ENCODE results near the gene C4orf54. TPM values are rescaled to one million over a fixed set of nuclear protein-coding genes. Genes with fewer than 3 reads are reported as not detected.

C4orf54 gene
- total and polyA plus RNA-seq, 10 of the 15 experiments (the other 5 are each of a cell fraction or from before 2014, with no cell fraction given) = 0.01 TPM; not detected in 9

DNA sequence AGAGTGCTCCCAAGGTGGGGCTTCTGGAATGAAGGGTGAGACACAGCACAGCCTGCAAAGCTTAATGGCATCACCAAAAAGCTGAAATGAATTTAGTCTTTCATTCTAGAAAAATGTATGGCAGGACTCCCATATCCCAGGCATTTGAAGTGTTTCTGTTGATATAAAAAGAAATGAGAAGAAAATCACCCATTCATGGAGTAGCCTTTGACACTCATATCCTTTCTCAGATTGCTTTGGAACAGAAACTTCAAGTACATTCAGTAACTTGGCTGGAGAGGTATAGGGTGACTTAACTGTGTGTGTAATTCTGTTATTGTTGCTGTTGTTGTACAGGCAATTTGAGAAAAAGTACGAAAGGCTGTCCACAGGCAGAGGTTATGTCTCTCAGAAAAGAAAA, 35.3 kb downstream of the C4orf54 start:
- DNase-seq (ENCODE audit: low read depth, low spot score) (no peak), FAIRE-seq (no peak), ATAC-seq (no peak)
- intact Hi-C loops (cut with micrococcal nuclease; ENCODE audit: unreplicated experiment) = no loop called here
- H3K4me3 ChIP-seq = no peak overlapping the region
- POLR2A ChIA-PET = no interaction called here
- CTCF ChIA-PET = interaction anchor here (0.9 to 1.6 kb wide), 2 partner anchors 20 to 187 kb away, joined by 3 read pairs; no protein-coding TSS in a partner anchor
- H3K9ac ChIP-seq (ENCODE audit: control insufficient read depth, insufficient read depth, low read length) = no peak overlapping the region
- in situ Hi-C loops (cut with MboI) = no loop called here
- SMC1A ChIA-PET (ENCODE audit: uncharacterized antibody, unreplicated experiment) = interaction anchor here (1.0 kb wide), 1 partner anchor 9 kb away, joined by 3 read pairs; no protein-coding TSS in a partner anchor
- H3K9me3 ChIP-seq (replicated peaks; ENCODE audit: control insufficient read depth, insufficient read depth, low read length) = no peaks in the 10 kb centered on the region
- no peaks in the 10 kb centered on the region for H3K27me3 ChIP-seq (replicated peaks in 1 of 2; ENCODE audit: control insufficient read depth in 2 of 2, insufficient read depth in 2 of 2, low read length in 1 of 2)
- H3K27ac ChIP-seq (ENCODE audit: control insufficient read depth, insufficient read depth) = no peak overlapping the region
- no peaks in the 10 kb centered on the region for H3K79me2 ChIP-seq (ENCODE audit: control insufficient read depth, insufficient read depth, low read length)
- 0% methylated on average over 1 of the region's 1 CpG for WGBS (ENCODE audit: insufficient coverage, insufficient replicate concordance, low lambda C conversion rate, missing lambda C conversion rate)
- RAD21 ChIA-PET (ENCODE audit: unreplicated experiment) = no interaction called here
- H2AFZ ChIP-seq (ENCODE audit: control insufficient read depth, low read depth, low read length) = no peak overlapping the region
- TF ChIP-seq TARDBP (IDR thresholded peaks at IDR 0.05; ENCODE audit: borderline replicate concordance) (no peak), RUNX3 (IDR thresholded peaks at IDR 0.05; ENCODE audit: low read length) (no peak), STAT3 (IDR thresholded peaks at IDR 0.05; ENCODE audit: low read depth, low read length) (no peak), CHD2 (IDR thresholded peaks at IDR 0.05; ENCODE audit: borderline replicate concordance, low read depth, low read length) (no peak), CBFB (IDR thresholded peaks at IDR 0.05; ENCODE audit: low read depth) (no peak), KAT2A (conservative IDR thresholded peaks at IDR 0.05; ENCODE audit: control insufficient read depth, low read depth, low read length) (no peak), BCL11A (IDR thresholded peaks at IDR 0.05; ENCODE audit: low read depth, low read length) (no peak), ETV6 (conservative IDR thresholded peaks at IDR 0.05 in 1 of 2, IDR thresholded peaks at IDR 0.05 in 1 of 2; ENCODE audit: borderline replicate concordance in 1 of 2, low read depth in 1 of 2) (no peak)
- TF ChIP-seq, protein P1, sequence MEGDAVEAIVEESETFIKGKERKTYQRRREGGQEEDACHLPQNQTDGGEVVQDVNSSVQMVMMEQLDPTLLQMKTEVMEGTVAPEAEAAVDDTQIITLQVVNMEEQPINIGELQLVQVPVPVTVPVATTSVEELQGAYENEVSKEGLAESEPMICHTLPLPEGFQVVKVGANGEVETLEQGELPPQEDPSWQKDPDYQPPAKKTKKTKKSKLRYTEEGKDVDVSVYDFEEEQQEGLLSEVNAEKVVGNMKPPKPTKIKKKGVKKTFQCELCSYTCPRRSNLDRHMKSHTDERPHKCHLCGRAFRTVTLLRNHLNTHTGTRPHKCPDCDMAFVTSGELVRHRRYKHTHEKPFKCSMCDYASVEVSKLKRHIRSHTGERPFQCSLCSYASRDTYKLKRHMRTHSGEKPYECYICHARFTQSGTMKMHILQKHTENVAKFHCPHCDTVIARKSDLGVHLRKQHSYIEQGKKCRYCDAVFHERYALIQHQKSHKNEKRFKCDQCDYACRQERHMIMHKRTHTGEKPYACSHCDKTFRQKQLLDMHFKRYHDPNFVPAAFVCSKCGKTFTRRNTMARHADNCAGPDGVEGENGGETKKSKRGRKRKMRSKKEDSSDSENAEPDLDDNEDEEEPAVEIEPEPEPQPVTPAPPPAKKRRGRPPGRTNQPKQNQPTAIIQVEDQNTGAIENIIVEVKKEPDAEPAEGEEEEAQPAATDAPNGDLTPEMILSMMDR (IDR thresholded peaks at IDR 0.05 in 2 of 3, conservative IDR thresholded peaks at IDR 0.05 in 1 of 3; ENCODE audit: control insufficient read depth in 2 of 3, extremely low read depth in 1 of 3, insufficient read depth in 1 of 3, low read depth in 3 of 3, low read length in 3 of 3) = no peak
- TF ChIP-seq, protein P2, sequence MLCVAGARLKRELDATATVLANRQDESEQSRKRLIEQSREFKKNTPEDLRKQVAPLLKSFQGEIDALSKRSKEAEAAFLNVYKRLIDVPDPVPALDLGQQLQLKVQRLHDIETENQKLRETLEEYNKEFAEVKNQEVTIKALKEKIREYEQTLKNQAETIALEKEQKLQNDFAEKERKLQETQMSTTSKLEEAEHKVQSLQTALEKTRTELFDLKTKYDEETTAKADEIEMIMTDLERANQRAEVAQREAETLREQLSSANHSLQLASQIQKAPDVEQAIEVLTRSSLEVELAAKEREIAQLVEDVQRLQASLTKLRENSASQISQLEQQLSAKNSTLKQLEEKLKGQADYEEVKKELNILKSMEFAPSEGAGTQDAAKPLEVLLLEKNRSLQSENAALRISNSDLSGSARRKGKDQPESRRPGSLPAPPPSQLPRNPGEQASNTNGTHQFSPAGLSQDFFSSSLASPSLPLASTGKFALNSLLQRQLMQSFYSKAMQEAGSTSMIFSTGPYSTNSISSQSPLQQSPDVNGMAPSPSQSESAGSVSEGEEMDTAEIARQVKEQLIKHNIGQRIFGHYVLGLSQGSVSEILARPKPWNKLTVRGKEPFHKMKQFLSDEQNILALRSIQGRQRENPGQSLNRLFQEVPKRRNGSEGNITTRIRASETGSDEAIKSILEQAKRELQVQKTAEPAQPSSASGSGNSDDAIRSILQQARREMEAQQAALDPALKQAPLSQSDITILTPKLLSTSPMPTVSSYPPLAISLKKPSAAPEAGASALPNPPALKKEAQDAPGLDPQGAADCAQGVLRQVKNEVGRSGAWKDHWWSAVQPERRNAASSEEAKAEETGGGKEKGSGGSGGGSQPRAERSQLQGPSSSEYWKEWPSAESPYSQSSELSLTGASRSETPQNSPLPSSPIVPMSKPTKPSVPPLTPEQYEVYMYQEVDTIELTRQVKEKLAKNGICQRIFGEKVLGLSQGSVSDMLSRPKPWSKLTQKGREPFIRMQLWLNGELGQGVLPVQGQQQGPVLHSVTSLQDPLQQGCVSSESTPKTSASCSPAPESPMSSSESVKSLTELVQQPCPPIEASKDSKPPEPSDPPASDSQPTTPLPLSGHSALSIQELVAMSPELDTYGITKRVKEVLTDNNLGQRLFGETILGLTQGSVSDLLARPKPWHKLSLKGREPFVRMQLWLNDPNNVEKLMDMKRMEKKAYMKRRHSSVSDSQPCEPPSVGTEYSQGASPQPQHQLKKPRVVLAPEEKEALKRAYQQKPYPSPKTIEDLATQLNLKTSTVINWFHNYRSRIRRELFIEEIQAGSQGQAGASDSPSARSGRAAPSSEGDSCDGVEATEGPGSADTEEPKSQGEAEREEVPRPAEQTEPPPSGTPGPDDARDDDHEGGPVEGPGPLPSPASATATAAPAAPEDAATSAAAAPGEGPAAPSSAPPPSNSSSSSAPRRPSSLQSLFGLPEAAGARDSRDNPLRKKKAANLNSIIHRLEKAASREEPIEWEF (IDR thresholded peaks at IDR 0.05; ENCODE audit: insufficient replicate concordance, low read depth, low read length) = no peak
- BruUV-seq (replicated peaks) = no TSS peak
- no peaks in the 10 kb centered on the region for H3K36me3 ChIP-seq (ENCODE audit: control insufficient read depth in 2 of 2, insufficient read depth in 2 of 2, low read length in 1 of 2)
- H3K4me2 ChIP-seq (ENCODE audit: control insufficient read depth, insufficient read depth) = no peak overlapping the region
- no peaks in the 10 kb centered on the region for H3K4me1 ChIP-seq (ENCODE audit: control insufficient read depth, insufficient read depth, low read length)
- H4K20me1 ChIP-seq (ENCODE audit: control insufficient read depth, insufficient read depth) = no peaks in the 10 kb centered on the region
